HG03354 (cell line): ENCODE data around the gene SRP19.
A peak's percentile ranks its signal among the peaks of the same experiment; 100 is the strongest.
"Not testable (repeated sequence)": the region's sequence is repeated elsewhere in the genome, so short reads cannot be mapped to it uniquely, and the experiment has no call there.

Source experiments
- ATAC-seq: cut with Tn5 transposase; IDR thresholded peaks from one replicate; pipeline ENCODE4 v1.9.1; 2021; ENCODE audit warnings: mild to moderate bottlenecking; ENCODE audit not compliant: unreplicated experiment, poor library complexity, severe bottlenecking

SRP19 gene

GRCh38 chr5:112867411-112867810, 6.3 kb downstream of the SRP19 start:
- no peak for ATAC-seq

GRCh38 chr5:112869948-112870347, 8.9 kb downstream of the SRP19 start:
- ATAC-seq: peak; percentile 67

DNA sequence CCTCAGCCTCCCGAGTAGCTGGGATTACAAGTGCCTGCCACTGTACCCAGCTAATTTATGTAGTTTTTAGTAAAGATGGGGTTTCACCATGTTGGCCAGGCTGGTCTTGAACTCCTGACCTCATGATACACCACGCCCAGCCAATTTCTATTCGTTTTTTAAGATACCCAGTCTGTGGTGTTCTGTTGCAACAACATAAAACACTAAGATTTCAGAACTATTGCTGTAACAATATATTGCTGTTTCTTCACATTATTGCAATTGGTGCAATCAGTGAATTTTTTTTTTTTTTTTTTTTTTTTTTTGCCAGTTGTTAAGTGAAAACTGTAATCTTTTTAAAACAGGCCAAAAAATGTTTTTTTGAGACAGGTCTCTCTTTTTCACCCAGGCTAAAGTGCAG, 9.9 kb downstream of the SRP19 start:
- no peak for ATAC-seq

DNA sequence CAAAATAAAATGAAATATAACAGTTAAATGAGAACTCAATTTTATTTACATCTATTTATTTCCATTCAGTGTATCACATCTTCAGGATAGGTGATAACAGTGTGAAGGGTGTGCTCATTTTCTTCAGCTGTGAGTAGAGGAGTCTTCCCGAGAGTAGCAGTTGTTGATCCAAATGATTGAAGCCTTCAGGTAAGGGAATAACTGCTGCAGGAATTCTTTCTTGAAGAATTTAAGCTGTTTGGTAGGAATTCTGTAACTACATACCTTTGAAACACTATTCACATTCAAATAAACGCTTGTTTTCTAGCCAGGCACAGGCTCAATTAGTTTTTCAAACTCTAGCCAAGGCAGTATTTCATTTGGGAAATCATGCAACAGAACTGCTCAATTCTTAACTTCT, 15.3 kb downstream of the SRP19 start:
- ATAC-seq: no peak

DNA sequence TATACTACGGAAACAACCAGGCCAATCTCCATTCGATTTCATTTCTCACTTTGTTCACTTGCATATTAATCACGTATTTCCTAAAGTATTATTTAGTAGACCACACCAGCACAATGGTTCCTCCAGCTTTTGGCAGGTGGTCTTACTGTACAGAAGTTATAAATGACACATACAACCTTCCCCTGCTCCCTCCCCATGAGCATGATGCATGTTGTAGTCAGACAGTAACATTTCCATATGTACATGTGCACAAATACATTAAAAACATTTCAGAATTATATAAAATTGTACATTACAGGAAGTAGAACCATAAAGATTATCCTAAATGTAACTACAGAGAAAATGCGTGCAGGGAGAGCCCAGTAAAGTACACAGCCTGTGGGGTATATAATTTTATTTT, 17.0 kb downstream of the SRP19 start:
- ATAC-seq: no peak

GRCh38 chr5:112878760-112879159, 17.7 kb downstream of the SRP19 start:
- ATAC-seq: peak; percentile 59

DNA sequence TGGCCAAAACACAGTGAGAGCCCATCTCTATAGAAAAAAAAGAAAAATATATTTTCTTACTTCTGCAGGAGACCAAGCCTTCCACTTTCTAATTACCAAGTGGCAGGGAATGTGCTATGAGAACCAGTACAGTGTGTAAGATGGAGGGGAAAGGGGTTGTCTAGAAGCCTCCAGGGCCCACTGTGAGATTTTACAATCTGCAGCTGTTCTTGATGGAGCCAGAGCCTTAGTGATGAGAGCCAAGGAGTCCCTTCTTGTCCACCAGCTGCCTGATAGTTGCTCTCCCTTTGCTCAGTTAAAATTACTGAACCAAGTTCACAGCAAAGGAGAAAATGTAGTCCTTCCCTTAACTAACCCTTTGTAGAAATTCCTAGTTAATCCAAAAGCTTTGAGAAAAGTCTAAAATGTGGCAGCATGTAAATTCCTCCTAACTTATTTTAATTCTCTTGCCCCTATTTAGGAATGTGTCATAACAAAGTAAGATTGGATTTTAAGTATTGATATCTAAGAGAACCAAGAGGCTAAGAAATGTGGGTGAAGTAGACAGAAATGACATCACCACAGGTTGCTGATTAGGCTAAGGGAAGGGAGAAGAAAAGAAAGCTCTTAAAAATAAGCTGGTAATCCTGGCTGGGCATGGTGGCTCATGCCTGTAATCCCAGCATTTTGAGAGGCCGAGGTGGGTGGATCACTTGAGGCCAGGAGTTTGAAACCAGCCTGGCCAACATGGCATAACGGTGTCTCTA, 19.3 kb downstream of the SRP19 start:
- no peak for ATAC-seq

DNA sequence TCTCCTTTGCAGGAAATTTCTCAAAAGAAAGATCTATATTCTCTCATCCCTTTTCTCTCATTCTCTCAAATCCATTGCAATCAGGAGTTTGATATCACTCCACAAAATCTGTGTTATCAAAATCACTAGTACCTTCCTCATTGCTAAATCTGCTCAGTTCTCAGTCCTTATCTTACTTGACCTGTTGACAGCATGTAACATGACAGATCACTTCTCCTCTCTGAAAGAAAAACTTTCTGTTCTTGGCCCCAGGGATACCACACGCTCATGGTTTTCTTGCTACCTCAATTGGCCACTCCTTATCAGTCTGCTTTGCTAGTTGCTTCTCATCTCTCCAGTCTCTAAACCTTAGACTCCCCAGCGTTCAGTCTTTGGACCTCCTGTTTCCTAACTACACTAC, 22.1 kb downstream of the SRP19 start:
- no peak for ATAC-seq

DNA sequence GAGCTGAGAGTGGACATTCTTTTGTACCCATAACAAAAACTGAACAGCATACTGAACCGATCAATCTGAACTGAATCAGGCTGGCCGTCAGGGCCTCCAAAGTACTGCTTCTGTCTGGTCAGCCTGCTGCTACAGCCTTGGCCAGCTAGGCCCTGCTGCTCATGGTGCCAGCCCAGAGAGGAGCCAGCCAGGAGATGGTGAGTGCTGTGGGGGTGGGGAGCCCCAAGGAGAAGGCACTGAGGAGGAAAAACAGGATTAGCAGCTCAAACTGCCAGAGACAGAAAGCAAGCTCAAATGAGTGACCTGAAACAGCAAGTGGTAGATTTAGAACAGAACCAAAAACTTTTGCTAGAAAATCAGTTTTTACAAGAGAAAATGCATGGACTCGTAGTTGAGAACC, 23.9 kb downstream of the SRP19 start:
- ATAC-seq: no peak

DNA sequence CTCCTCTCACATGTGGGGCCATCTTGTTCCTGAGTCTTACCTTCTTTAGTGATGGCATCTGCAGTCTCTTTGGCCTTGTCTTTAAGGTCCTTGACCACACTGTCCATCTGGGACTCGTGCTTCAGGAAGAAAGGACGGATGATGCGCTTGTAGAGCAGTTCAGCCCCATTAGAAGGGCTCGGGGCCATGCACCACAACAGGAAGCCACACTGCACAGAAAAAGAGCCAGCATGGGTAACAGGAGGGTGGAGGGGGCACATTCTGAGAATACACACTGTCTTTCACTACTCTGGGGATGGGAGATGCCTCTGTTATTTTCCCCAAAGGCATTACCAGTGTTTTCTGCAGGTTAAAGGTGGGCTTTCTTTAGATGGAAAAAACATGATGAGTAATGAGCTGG, 25.9 kb downstream of the SRP19 start:
- ATAC-seq: no peak

GRCh38 chr5:112892066-112892465, 31.0 kb downstream of the SRP19 start:
- not testable (repeated sequence) for ATAC-seq

GRCh38 chr5:112892776-112893175, 31.7 kb downstream of the SRP19 start:
- ATAC-seq: no peak

DNA sequence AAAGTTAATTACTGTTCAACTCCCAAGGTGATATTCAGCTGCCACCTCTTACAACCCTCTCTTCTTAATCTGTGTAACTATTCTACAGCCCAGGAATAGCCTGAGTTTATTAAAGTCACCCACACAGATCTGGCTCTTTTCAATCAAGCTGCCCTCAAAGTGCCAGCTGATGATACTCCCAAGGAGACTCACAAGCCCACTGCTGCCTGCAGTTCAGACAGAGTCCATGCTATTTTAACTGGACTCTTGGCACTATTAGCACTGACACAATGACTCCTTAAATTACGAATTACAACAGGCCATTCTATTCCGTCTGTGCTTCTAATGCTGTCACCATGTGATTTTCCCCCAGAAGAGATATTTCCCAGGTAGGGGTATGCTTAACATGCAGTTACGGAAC, 34.6 kb downstream of the SRP19 start:
- ATAC-seq: no peak

DNA sequence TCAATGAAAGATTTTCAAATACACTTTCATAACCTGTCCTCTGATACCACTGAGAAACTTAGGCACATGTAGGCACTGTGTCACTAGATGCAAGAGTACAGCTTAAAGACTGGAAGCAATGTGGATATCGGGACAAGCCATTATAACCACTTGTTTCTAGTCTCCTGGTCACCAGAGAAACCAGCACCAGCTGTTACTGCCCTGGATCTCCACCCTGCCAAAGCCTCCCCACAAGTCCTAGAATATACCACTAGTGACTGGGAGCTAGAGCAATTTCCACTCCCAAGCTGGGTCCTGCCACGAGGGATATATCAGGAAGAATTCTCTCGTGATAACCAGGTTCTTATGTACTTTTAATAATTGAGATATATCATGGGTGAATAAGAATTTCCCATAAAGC, 41.5 kb downstream of the SRP19 start:
- no peak for ATAC-seq

GRCh38 chr5:112904996-112905395, 43.9 kb downstream of the SRP19 start:
- ATAC-seq: not testable (repeated sequence)

DNA sequence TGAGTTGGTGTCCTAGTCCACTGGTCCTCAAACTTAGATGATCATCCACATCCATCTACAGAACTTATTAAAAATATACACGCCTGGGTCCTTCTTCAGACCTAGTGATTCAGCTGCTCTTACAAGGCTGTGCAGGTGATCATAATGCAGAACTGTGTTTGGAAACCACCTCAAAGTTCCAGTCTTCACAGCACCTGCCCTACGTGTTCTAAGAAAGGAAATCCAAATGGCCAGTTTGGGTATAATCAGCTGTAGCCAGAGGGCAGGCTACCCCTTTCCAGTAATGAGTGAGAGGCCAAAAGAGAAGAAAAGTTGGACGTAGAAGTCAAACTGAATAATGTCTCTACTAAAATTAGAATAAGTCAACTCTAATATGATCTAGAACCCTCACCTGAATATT, 45.5 kb downstream of the SRP19 start:
- ATAC-seq: no peak

DNA sequence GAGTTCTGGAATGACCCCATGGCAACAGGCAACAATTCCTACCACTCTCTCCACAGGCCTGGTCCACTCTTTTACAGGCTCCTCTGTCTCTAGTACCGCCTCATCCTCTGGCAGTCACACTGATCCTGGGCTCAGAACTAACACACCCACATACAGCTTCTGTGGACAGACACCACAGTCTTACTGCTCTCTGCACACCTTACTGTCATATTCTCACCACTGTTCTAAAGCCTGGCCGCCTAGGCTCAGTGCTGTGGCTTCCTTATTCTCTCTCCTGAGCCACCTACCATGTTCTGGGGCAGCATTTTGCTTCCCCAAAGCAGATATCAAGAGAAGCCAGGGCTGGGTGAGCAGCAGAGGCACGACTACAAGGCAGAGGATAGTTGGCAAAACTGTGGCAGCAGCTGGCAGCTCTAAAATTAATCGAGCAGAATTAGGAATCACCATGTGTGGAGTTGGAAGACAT, 46.1 kb downstream of the SRP19 start:
- ATAC-seq: no peak

GRCh38 chr5:112908854-112909253, 47.8 kb downstream of the SRP19 start:
- no peak for ATAC-seq

DNA sequence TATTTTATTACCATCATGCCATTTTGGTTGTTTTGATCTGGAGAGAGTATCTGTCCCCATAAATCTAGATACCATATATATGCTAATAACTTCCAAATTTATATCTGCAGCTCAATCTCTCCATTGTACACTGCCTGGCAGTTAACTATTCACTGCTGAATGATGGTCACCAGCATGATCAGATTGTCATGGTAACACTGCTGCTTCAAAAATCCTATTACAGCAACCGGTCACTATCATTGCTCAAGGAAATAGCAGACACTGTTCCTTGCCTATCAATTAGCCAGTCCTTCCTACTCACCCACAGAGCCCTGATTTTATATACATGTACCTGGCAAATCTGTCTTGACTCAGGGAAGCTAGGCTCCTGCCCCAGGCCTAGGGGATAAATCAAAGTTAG, 49.4 kb downstream of the SRP19 start:
- no peak for ATAC-seq

DNA sequence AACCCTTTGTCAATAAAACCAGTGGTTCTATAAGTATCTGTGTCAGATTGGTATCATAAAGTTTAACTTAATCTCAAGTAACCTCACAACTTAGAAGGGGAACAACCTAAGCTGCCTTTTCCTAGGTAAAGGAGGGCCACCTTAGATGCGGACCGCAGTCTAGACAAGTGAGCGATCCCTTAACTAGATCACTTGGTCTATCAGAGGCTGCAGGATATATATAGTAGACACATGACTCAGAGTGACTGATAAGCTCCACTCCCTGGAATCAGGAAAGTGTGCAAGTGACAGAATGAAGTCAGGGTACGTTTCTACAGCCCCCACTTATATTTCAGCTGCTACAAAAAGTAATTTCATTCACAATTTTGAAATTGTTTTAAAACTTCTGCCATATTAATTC, 53.5 kb downstream of the SRP19 start:
- ATAC-seq: no peak

- no peak for ATAC-seq
Observed at GRCh38 chr5:112915831-112916230, 54.7 kb downstream of the SRP19 start.

DNA sequence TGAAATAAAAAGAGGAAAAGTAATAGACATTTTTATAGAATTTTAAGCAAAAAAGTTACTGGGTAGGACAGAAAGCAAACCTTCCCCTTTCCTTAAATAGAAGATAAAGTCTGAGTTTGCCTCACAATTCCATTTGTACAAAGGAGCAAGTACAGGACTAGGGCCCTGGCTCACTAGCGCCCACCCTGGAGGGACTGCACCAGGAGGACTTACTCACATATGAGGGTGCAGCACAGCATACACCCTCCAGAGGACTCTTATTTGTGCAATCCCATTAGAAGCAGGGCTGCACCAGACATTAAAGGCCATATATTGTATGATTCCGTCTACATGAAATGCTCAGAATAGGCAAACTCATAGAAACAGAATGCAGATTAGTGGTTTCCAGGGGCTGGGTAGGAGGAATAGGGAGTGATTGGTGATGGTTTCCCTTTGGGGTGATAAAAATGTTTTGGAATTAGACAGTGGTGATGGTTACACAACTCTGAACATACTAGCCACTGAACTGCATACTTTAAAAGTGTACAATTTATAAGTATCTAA, 56.4 kb downstream of the SRP19 start:
- no peak for ATAC-seq
